A673 (cell line): ENCODE results near the gene NR2F1-AS1. TPM values are rescaled to one million over a fixed set of nuclear protein-coding genes. Genes with fewer than 3 reads are reported as not detected.

ENCODE experiments used
- BruUV-seq: library from RNA; stranded (reverse); fragments of 400-500 nt; replicated peaks from 2 replicates; lab custom pipeline; 2021; lab: Mats Ljungman, UMichigan
- CTCF ChIA-PET: fragments of 300-600 bp; sonication (Branson Sonifier 250); formaldehyde crosslinking; loops from one replicate; lab custom pipeline; 2022; ENCODE audit warnings: antibody characterized with exemption; lab: Charles Lee
- POLR2A ChIA-PET: fragments of 300-600 bp; sonication (Branson Sonifier 250); formaldehyde crosslinking; loops from one replicate; lab custom pipeline; 2022; ENCODE audit warnings: antibody characterized with exemption; ENCODE audit not compliant: low non-redundant PET; lab: Charles Lee
- DNase-seq: peaks from one replicate; pipeline ENCODE4 v3.0.0-alpha.2; 2015; ENCODE audit warnings: low spot score
- H3K27ac ChIP-seq: fragments of 200-600 bp; sonication (generic); 2 replicates; pipeline ENCODE4 v1.5.1; 2016; ENCODE audit warnings: mixed run types, low read depth, mild to moderate bottlenecking, mixed read lengths, antibody characterized with exemption, low read length; ENCODE audit not compliant: poor library complexity, severe bottlenecking
- H3K27me3 ChIP-seq: fragments of 200-600 bp; sonication (generic); replicated peaks from 2 replicates; pipeline ENCODE4 v1.6.1; 2017; ENCODE audit warnings: mixed run types, low read depth, mild to moderate bottlenecking, mixed read lengths, antibody characterized with exemption, low read length; ENCODE audit not compliant: insufficient read depth, poor library complexity
- H3K36me3 ChIP-seq: fragments of 200-600 bp; sonication (generic); 2 replicates; pipeline ENCODE4 v1.6.1; 2016; ENCODE audit warnings: mixed run types, mild to moderate bottlenecking, mixed read lengths, antibody characterized with exemption, low read length; ENCODE audit not compliant: insufficient read depth, poor library complexity, severe bottlenecking
- H3K4me1 ChIP-seq: fragments of 200-600 bp; sonication (generic); 2 replicates; pipeline ENCODE4 v1.6.1; 2017; ENCODE audit warnings: mixed run types, mild to moderate bottlenecking, mixed read lengths, antibody characterized with exemption, low read length; ENCODE audit not compliant: insufficient read depth, poor library complexity, severe bottlenecking
- H3K4me3 ChIP-seq: fragments of 200-600 bp; sonication (generic); 2 replicates; pipeline ENCODE4 v1.5.1; 2016; ENCODE audit warnings: low read depth, mixed run types, mild to moderate bottlenecking, mixed read lengths, low read length; ENCODE audit not compliant: poor library complexity, severe bottlenecking
- H3K9me3 ChIP-seq: fragments of 200-600 bp; sonication (generic); 2 replicates; pipeline ENCODE4 v1.6.1; 2016; ENCODE audit warnings: mixed run types, low read depth, mild to moderate bottlenecking, mixed read lengths, antibody characterized with exemption, low read length; ENCODE audit not compliant: poor library complexity, severe bottlenecking
- EZH2 ChIP-seq: fragments of 200-600 bp; sonication (generic); IDR thresholded peaks from 2 replicates; pipeline ENCODE4 v1.6.1; 2017; ENCODE audit warnings: borderline replicate concordance, low read depth, mild to moderate bottlenecking, mixed read lengths, antibody characterized with exemption, low read length; ENCODE audit not compliant: poor library complexity, severe bottlenecking
- intact Hi-C: fragments of 100-400 bp; cut with micrococcal nuclease; formaldehyde crosslinking; loops from one replicate; pipeline ENCODE4 v1.10.0; 2022; ENCODE audit not compliant: unreplicated experiment
- total RNA-seq: library from RNA; stranded (reverse); gene quantifications from 2 replicates; pipeline ENCODE4 v1.2.3, GENCODE V29; 2021
- TF ChIP-seq, protein P1 (sequence below): fragments of 300-800, 200-600 bp; sonication (generic); conservative IDR thresholded peaks from 2 replicates; pipeline ENCODE4 v1.5.1; 2017; ENCODE audit warnings: low read depth, mild to moderate bottlenecking, antibody characterized with exemption, low read length, moderate library complexity, mixed read lengths

Gene NR2F1-AS1
- total RNA-seq, 1 experiment from 2014 or later: 2.3 TPM

DNA sequence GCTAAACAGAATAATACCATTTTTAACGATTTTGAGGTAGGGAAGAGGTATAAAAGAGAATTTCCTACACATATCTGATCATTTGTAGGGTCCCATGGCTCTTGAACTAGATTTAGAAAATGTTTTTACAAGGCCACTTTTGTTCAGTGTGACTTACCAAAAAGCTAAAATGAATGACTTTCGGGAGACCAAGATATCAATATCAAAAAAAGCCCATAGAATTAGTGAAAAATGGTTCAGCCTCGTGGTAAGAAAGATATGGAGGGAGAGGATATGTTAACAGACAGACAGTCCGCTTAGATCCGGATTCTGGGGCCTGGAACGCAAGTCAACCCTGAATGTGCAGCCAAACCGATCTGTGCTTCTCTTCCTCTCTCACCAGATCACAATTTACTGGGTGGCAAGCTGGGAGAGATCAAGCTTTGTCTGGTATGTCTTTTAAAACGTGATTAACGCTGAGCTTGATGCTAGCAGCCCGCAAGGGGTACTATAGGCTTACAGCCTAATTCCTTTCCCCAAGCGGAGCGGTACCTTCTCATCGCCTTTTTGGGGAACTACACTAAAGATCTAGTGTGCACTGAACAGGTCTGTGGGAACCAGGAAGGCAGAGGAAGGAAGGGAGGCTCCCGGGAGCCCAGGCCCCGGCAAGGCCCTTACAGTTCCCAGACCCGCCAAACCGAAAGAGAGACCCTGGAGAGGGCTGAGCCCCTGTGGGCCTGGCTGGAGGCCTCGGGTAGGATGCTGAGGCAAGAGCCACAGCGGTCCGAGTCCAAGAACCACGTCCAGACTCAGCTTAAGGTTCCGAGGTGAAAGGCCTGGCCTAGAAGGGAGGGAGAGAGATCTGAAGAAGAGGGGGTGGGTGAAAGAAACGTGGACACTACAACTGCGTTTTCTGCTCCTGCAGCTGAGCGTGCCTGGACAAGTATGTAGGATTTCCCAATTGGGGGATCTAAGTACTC is 2.9 kb downstream of the NR2F1-AS1 start:
- H3K27me3 ChIP-seq: peaks cover 30% of the 10 kb centered on the region
- TF ChIP-seq, protein P1, sequence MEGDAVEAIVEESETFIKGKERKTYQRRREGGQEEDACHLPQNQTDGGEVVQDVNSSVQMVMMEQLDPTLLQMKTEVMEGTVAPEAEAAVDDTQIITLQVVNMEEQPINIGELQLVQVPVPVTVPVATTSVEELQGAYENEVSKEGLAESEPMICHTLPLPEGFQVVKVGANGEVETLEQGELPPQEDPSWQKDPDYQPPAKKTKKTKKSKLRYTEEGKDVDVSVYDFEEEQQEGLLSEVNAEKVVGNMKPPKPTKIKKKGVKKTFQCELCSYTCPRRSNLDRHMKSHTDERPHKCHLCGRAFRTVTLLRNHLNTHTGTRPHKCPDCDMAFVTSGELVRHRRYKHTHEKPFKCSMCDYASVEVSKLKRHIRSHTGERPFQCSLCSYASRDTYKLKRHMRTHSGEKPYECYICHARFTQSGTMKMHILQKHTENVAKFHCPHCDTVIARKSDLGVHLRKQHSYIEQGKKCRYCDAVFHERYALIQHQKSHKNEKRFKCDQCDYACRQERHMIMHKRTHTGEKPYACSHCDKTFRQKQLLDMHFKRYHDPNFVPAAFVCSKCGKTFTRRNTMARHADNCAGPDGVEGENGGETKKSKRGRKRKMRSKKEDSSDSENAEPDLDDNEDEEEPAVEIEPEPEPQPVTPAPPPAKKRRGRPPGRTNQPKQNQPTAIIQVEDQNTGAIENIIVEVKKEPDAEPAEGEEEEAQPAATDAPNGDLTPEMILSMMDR: no peak
- TF ChIP-seq EZH2: no peak
- H3K27ac ChIP-seq: no peak overlapping the region
- H3K4me1 ChIP-seq: peaks cover 13% of the 10 kb centered on the region
- ChIA-PET CTCF (no interaction called here), POLR2A (no interaction called here)
- no peak for DNase-seq
- no TSS peak for BruUV-seq
- intact Hi-C loops: no loop called here
- no peaks in the 10 kb centered on the region for H3K36me3 ChIP-seq
- H3K9me3 ChIP-seq: no peaks in the 10 kb centered on the region
- H3K4me3 ChIP-seq: no peak overlapping the region

DNA sequence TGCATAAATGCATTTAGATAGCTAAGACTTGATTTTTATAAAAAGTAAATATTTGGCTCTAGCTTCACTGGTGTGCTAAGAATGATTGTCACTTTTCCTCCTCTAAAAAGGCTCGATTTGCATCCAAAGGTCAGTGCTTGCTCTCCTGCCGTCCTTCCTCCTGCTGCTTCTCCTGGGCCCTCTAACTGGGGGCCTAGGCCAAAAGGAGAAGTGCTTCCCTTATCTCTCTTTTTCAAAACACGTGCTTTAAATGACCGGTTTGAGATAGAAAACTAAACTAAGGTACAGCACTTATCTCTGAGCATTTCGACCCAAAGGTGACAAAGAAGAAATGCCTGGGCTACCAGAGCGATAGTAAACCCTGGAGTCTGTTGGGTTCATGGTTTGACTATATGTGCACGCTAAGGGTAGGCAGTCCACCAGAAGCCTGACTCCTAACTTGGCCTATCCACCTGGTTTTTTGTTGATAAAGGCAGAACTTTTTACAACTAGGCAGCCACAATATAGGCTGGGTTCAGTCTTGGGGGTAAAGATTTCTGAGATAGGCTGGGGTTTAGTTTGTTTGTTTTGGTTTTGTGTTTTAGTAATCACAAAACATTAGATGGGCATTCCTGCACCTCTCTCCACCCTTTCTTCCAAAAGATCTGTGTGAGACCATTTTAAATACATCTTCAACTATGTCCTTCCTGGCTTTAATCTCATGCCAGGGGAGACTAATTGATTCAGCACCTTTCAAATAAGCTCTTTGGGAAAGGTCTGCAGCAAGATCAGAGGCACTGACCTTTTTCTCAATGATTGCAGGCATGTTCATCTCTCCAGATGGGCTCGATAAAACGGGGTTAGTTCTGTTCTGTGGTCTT is 3.8 kb downstream of the NR2F1-AS1 start:
- BruUV-seq: no TSS peak
- no peaks in the 10 kb centered on the region for H3K9me3 ChIP-seq
- no peaks in the 10 kb centered on the region for H3K36me3 ChIP-seq
- H3K4me1 ChIP-seq: peaks cover 7% of the 10 kb centered on the region
- H3K27ac ChIP-seq: no peak overlapping the region
- CTCF ChIA-PET: no interaction called here
- peaks cover 39% of the 10 kb centered on the region for H3K27me3 ChIP-seq
- TF ChIP-seq, protein P1: no peak
- TF ChIP-seq EZH2: no peak
- POLR2A ChIA-PET: no interaction called here
- no peak overlapping the region for H3K4me3 ChIP-seq
- intact Hi-C loops: no loop called here
- no peak for DNase-seq
